GM04504 (cell line): ENCODE results near the gene MAS1L.

Experiments
- DNase-seq: peaks from one replicate; pipeline ENCODE4 v3.0.0-alpha.2; 2012; ENCODE audit warnings: low read depth

Gene MAS1L

DNA sequence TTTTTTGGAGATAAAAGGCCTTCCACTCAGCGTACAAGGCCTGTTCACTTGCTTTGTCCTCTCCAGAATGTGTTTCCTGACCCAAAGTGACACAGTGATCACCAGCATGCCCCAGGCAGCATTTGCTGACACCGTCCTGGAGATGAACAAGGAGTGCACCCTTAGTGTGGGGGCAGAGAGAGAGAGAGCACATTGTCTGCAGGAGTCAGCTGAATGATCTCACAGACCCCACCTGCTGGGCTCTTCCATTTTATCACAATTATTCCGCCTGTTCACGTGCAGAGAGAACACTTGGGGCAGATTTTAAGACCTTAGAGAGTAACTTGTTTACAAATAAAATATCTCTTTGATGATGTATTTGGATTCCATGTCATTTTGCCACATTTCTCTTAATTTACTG is 22.4 kb upstream of the MAS1L start:
- no peak for DNase-seq

DNA sequence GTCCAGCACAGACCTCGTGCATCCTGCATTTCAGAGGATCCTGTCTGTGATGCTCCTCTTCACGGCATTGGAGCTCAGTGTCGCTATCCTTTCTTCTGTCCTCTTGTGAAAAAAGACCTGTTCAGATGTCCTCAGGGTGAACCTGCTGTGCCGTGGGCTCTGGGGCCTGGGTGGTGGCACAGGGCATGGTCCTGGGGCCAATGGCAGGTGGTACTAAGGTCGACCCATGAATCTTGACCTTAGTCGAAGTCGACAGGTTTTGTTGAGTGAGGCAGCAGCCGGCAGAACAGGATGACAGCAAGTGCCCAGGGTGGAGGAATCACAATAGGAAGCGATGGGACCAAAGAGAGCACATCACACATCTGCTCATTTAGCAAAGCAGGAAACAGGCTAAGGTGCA is 22.0 kb upstream of the MAS1L start:
- no peak for DNase-seq

- no peak for DNase-seq
These were observed 21.5 kb upstream of the MAS1L start for GRCh38 chr6:29509239-29509638.

GRCh38 chr6:29507319-29507718 is 19.6 kb upstream of the MAS1L start:
- no peak for DNase-seq

- no peak for DNase-seq
These were observed 18.8 kb upstream of the MAS1L start for GRCh38 chr6:29506446-29507067.

- DNase-seq: no peak
These were observed 18.1 kb upstream of the MAS1L start for GRCh38 chr6:29505808-29506207.

DNA sequence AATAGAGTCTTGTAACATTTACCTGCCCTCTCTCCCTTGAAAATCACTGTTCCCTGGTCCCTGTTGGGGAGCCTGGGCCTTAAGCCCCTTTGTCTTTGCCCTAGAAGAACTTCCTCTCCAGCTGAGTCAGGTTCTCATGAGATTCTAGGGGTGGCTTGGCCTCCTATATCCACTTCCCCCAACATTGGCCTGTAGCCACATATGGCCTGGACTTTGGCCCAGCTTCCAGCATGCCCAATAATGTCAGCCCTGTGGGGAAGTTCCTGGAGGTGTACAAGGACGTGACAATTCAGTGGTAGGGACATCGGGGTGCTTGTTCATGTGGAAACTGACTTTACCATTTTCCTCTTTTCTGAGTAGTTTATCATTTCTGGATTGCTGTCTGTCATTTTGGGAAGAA is 17.2 kb upstream of the MAS1L start:
- DNase-seq: no peak

- DNase-seq: no peak
These were observed 14.8 kb upstream of the MAS1L start for GRCh38 chr6:29502597-29502996.

- DNase-seq: no peak
These were observed 14.4 kb upstream of the MAS1L start for GRCh38 chr6:29502181-29502580.

DNA sequence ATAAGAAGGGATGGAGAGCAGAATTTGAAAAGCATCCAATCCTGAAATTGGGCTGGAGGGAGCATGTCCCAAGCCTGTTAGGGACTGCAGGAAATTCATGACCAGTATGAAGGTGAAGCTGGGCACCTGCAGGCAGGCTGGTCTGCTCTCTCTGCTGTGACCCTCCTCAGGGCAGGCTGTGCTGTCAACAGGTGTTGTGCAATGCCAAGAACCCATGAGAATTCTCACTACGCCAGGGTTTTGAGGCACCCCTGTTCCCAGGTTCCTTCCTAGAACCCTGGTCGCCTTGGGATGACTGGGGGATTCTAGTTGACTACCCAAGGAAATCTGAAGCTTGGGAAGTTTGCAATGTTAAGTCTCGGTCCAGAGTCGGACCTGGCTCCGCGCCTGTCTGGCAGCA is 13.3 kb upstream of the MAS1L start:
- DNase-seq: no peak

- no peak for DNase-seq
These were observed 12.8 kb upstream of the MAS1L start for GRCh38 chr6:29500594-29500993.

DNA sequence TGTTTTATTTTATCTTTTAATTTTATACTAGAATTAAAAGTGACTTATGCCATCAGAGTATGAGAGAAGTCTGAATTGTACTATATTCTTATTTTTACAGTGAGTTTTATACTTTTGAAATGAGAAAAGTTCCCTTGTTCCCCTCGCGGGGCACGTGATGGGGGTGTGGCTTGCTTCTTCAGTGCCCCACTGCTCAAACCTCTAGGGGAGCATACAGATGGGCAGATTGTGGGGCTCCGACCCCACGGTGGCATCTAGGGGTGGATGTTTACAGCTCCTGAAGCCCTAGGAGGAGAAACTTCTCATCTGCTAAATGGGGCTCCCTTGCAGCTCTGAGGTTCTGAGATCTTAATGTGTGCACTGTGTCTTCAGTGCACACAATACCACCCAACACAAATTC is 11.9 kb upstream of the MAS1L start:
- no peak for DNase-seq

GRCh38 chr6:29496961-29497360 is 9.2 kb upstream of the MAS1L start:
- no peak for DNase-seq

DNA sequence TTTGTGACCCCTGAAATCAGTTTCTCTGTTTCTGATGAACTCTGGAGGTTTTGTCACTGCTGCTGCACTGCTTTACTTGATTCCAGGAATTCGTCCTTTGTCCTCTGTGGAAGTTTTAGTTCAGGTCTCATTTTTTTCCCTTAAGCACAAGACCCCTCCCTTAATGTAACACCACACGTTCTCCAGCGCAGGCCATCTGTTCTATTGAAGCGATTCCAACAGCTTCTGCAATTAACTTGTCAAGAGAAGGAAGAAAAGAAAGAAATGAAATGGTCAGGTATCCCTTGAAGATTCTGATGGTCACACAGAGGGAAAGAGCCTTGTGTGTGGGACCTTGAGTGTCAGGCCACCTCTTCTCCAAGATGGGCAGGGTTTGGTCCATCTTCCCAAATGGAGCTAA is 7.8 kb upstream of the MAS1L start:
- DNase-seq: no peak

GRCh38 chr6:29494131-29494530 is 6.4 kb upstream of the MAS1L start:
- no peak for DNase-seq

GRCh38 chr6:29493261-29493660 is 5.5 kb upstream of the MAS1L start:
- DNase-seq: no peak

GRCh38 chr6:29491574-29491973 is 3.8 kb upstream of the MAS1L start:
- no peak for DNase-seq

DNA sequence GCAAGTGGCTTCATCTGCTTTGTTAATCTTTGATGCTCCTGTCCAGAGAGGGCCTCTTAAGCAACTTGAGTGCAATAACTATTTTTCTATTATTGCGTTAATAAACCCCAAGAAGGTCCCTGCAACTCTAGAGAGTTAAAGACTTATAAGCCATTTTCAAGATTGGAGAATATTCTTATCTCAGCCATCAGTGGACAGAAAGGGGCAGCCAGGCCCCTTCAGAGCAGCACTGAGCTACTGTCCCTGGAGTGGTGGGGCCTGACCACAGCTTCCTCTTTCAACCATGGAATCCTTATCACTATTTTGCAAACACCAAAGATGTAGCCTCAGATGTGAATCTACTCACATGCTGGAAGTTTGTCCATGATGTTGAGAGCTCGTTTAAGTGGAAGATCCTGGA is 2.8 kb upstream of the MAS1L start:
- DNase-seq: no peak

- no peak for DNase-seq
These were observed 2.3 kb upstream of the MAS1L start for GRCh38 chr6:29490055-29490454.

- DNase-seq: no peak
These were observed 1.5 kb upstream of the MAS1L start for GRCh38 chr6:29489286-29489685.

DNA sequence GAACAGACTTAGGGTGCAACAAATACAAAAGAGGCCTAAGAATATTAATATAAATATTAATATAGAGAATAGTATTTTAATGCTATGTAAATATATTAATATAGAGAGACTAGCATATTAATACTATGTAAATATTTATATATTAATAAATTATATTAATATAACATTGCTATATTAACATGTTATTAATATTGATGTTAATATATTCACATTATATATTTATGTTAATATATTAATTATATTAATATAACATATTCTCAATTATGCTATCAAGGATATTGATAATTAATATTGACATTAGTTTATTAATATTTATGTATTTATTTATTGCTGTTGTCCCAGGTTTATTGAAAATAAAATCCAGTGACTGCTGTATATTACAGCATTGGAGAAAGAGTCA is 1.1 kb upstream of the MAS1L start:
- no peak for DNase-seq

- no peak for DNase-seq
These were observed 625 bp downstream of the MAS1L start for GRCh38 chr6:29487131-29487530.

DNA sequence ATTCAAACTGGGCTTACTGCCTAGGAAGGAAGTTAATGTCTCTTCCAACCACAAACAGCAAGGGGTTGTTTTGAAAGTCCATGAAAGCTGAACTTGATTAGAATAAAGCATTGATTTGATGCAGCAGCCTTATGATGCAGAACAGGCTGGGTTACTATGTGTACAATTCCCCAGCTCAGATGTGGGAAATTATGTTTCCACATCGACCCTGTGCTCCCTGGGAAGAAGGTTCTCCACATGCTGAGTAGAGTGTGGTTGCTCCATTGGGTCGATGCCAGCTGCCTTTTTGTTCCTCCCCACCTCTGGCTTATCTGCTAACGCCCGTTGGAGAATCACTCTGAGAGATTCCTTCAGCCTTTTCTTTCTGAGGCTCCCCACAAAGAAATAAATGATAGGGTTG is 1.2 kb downstream of the MAS1L start:
- no peak for DNase-seq

DNA sequence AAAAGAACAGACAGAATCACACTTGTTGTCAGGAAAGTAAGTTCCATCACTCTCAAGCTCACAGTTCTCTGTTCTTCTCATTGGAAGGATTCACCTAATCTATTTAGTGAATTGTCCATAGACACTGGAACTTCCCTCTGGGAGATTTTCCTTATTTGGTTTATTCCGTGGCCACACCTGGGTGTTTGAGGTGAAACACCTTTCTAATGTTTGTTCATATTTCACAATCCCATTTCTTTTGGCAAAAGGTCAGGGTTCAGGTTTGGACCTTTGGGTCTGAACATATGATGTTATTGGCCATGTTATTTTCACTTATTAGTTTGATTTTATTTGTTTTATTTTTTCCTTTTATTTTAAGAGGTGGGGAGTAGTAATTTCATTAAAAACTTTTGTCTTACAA is 4.0 kb downstream of the MAS1L start:
- no peak for DNase-seq

- DNase-seq: no peak
These were observed 4.6 kb downstream of the MAS1L start for GRCh38 chr6:29483186-29483585.
